NK-92 (cell line): ENCODE measurements around the gene KIF1A.
"Not testable (repeated sequence)": the region's sequence is repeated elsewhere in the genome, so short reads cannot be mapped to it uniquely, and the experiment has no call there.

Experiments
- DNase-seq: peaks from one replicate; lab custom pipeline; 2025; ENCODE audit not compliant: unreplicated experiment; lab: John Stamatoyannopoulos, UW

Gene KIF1A

GRCh38 chr2:240704651-240705050 lies 115.4 kb downstream of the KIF1A start:
- no peak for DNase-seq

GRCh38 chr2:240703417-240704341 lies 116.3 kb downstream of the KIF1A start:
- DNase-seq, result no peak

DNA sequence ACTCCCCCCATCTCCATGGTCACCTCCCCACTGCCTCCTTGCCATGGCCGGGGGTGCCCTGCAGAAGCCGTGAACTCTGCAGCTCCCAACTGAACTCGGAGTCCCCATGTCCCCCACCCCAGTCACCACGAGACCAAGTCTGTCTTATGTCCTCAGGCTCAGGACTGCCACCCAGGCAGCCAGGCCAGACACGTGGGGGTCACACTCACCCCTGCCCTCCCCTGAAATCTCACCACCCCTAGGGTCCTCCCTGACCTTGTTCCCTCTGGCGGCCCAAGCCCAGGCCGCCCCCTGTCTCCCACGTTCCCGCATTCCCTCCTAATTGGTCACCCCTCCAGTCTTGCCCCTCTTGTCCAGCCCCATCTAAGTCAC lies 117.4 kb downstream of the KIF1A start:
- no peak for DNase-seq

DNA sequence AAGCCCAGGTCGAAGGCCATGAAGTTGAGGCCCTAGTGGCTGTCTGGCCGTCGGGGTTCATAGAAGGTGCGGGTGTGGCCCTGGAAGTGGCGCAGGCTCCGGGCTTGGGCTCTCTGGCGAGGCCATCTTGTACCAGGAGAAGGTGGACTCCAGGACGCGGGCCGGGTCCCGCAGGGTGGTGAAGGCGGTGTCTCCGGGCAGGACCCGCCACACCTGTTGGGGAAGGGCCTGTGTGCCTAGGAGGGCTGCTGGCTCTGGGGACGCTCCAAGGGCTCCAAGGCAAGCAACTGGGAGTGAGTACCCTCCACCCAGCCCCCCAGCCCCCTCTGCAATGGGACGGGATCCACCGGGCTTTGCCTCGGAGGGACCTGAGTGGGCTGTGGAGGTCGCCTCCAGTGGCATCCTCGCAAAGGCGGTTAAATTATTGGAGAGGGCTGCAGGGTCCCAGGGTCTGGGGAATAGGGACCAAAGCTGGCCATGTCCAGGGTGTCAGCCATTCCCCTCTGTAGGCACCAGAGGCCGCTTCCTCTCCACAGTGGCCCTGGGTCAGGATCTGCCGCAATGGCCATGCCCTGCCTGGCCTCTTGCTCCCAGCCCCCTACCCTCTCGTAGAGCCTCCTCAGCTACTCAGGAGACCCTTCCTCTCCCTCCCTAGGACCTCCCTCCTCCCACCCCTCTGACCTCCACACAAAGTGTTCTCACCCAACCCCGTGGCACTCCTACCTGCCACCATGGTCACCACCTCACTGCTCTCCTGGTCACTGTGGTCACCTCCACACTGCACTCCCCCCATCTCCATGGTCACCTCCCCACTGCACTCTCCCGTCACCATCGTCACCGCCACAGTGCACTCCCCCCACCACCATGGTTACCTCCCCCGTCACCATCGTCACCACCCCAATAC lies 118.0 kb downstream of the KIF1A start:
- no peak for DNase-seq

GRCh38 chr2:240701091-240701735 lies 118.8 kb downstream of the KIF1A start:
- no peak for DNase-seq

- not testable (repeated sequence) for DNase-seq
Measured at GRCh38 chr2:240700616-240701015, 119.4 kb downstream of the KIF1A start.

GRCh38 chr2:240699835-240700234 lies 120.2 kb downstream of the KIF1A start:
- DNase-seq, result not testable (repeated sequence)

DNA sequence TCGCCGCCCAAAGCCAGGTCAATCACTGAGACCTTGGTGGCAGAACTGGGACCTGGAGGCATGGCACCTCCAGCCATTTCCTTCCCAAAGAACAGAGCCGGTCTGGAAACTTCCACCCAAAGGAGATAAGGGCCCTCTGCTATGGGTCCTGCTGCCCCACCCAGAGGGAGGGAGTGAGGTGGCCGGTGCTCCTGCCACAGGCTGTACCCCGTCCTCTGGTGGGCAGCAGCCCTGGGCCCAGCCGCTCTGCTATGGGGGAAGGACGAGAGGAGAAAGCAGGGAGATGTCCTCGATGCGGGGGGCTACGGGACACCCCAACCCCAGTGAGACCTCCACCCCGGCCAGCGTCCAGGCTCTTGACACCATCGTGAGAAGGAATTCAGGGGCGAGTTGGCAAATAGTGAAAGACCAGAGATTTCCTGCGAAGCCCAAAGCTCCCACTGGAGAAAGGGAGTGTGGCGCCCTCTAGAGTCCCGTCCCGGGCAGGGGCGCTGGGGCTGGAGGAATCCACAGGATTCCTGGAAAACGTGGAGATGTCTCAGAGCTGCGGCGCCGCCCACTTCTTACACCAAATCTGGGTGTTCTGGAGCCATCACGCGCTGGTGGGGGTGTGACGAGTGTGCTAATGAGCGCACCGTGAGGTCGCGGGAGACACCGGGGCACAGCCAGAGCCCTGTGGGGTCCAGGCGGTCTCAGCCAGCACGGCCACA lies 121.0 kb downstream of the KIF1A start:
- DNase-seq, result not testable (repeated sequence)

DNA sequence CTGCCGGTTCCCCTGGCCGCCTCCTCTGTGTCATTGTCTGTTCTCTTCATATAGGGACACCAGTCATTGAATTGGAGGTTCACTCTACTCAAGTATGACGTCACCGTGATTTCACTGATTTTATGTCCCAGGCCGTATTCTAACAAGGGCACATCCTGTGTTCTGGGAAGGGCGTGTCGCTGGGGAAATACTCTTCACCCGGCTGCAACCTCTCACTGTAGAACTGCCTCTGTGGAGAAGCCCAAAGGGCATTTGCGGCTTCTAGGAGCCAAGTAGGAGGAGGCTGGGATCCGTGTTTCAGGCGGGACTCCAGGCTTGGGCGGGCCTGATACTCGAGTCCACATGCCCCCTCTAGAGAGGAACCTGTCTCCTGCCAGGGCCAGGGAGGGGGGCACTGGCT lies 123.5 kb downstream of the KIF1A start:
- not testable (repeated sequence) for DNase-seq

GRCh38 chr2:240695593-240695992 lies 124.4 kb downstream of the KIF1A start:
- not testable (repeated sequence) for DNase-seq

DNA sequence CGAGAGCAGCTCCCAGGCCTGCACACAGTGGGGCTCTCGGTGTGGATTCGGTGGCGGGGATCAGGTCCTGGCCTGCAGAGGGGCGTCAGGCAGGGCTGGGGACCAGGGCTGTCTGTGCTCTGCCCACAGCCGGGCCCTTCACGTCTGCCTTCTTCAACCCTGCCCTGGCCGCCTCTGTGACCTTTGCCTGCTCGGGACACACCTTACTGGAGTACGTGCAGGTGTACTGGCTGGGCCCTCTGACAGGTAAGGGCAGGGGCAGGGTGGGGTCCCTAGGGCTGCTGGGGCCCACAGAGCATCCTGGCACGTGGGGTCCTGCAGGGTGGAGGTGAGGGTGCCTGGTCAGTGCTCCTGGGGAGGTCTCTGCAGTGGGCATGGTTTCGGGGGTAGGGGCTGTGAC lies 125.7 kb downstream of the KIF1A start:
- not testable (repeated sequence) for DNase-seq

DNA sequence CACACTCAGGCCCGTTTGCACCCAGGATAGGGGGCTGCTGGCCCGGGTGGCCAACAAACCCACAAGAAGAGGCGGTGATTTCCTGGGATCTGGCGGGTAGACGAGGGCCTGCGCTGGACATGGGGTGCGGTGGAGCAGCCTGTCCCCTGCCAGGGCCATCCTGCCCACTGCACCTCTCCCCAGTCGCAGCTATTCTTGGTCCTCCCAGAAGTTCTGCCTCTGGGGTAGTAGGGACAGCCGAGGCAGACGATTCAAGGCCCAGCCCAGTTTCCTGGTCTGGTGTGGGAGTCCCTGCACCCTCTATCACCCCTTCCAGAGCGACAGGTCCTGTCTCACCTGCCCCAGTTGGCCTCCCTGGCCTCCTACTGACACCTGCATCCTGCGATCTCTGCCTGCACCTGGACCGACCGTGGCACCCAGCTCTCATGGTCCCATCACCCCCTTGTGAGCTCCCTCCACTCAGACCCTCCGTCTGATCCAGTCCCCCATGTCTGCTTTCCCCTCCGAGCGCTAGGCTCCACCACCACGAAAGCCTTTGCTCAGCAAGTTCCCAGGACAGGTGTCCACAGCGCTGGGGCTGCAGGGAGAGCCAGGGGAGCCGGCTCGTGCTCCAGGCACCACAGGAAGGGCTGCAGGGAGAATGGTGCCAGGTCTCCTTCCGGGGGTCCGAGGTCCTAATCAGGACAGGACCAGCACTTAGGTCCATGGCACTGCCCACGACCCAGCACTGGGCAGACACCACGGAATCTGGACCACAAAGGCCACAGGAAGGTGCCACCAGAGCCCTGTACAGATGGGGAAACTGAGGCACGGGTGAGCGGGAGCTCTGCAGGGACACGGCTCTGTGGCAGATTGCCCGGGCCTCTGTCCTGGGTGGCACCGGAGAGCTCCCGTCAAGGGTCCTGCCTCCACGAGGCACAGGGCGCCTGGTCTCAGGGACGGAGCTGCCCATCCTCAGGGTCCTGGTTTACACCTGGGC lies 127.1 kb downstream of the KIF1A start:
- DNase-seq, result not testable (repeated sequence)

DNA sequence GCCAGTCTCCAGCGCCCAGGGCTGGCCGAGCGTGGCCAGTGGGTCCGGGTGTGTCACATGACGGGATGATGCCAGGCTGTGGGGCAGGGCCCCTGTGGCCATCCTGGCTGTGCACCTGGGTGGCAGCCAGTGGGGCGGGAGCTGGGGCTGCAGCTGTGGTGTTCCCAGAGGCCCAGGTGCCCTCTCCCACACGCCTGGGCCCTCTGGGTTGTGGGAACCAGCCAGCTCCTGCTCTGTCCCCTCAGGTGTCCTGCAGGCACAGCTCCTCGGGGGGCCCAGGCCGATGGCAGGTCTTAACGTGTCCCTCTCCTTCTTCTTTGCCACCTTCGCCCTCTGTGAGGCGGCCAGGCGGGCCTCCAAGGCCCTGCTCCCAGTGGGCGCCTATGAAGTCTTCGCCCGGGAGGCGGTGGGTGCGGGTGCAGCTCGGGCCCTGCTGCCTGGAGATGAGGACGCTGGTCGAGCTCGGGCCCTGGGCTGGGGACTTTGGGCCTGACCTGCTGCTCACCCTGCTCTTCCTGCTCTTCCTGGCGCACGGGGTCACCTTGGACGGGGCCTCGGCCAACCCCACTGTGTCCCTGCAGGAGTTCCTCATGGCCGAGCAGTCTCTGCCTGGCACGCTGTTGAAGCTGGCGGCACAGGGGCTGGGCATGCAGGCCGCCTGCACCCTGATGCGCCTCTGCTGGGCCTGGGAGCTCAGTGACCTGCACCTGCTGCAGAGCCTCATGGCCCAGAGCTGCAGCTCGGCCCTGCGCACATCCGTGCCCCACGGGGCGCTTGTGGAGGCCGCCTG lies 128.2 kb downstream of the KIF1A start, which contains the start of gene AQP12A:
TSS of gene AQP12A (plus strand) at position 236 of the 790 bp plus-strand sequence. CDS start at position 284, 48 bp downstream.
- not testable (repeated sequence) for DNase-seq

DNA sequence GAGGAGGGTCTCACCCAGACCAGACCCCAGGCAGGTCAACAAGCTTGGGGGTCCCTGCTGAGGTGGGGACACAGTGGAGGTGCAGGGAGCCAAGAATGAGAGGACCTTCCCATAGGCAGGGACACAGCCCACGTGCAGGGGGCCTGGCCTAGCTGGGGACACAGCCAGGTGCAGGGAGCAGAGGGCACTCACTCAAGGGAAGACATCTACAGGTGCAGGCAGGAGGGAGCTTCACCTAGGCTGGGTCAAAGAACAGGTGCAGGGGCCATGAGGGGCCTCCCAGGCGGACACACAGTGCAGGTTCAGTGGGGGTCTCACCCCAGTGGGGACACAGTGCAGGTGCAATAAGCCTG lies 129.0 kb downstream of the KIF1A start:
- not testable (repeated sequence) for DNase-seq

DNA sequence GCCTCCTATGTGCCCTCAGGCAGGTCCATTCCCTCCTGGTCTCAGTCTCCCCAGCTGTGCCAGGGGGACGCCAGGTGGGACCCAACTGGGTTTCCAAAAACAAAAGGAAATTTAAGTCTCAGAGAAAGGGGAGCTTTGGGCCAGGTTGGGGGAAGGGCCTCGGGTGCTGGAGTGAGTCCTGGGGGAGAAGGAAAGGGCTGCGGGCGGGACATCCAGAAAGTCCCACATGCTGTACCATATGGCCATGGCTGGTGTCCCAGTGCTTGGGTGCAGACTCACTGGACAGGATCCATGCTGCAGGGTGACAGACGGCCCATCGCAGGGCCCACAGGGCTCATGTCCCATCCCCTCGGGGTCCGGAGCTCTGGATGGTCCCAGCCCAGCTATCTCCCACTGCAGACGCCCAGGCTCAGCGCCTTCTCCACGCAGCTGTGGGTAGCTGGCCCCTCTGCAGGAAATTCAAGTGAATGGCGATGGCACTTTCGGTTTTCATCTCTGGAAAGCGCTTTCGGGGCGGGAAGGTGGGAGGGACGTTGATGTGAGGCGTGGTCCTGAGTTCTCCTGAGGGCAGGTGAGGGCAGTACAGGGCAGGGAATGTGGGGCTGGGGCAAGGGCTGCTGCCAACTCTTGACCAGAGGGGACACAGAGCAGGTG lies 129.5 kb downstream of the KIF1A start:
- DNase-seq, result not testable (repeated sequence)

- no peak for DNase-seq
Measured at GRCh38 chr2:240689975-240690374, 130.0 kb downstream of the KIF1A start.

GRCh38 chr2:240688553-240688919 lies 131.5 kb downstream of the KIF1A start:
- no peak for DNase-seq
